Measurements from ENCODE around the gene HM13. TPM values are rescaled to one million over a fixed set of nuclear protein-coding genes. Genes with fewer than 3 reads are reported as not detected.

Gene HM13
- total and polyA plus RNA-seq, 2 of the 13 experiments (the other 11 are each of a cell fraction or from before 2014, with no cell fraction given) = 118 to 243 TPM

GRCh38 chr20:31573555-31574321 is 59.5 kb downstream of the HM13 start (continued):
- TF ChIP-seq SUZ12 (IDR thresholded peaks at IDR 0.05; ENCODE audit: low read depth, low read length) (no peak), ETV5 (CRISPR knock-in tag; IDR thresholded peaks at IDR 0.05; ENCODE audit: borderline replicate concordance) (no peak), RFXAP (CRISPR knock-in tag; IDR thresholded peaks at IDR 0.05; ENCODE audit: borderline replicate concordance) (no peak), ZNF614 (CRISPR knock-in tag; IDR thresholded peaks at IDR 0.05; ENCODE audit: borderline replicate concordance) (no peak; the same call in 1 of the 2 replicates), ZNF367 (CRISPR knock-in tag; IDR thresholded peaks at IDR 0.05; ENCODE audit: borderline replicate concordance) (no peak), GABPA (IDR thresholded peaks at IDR 0.05; ENCODE audit: low read depth, low read length) (no peak), GABPA (CRISPR knock-in tag; IDR thresholded peaks at IDR 0.05; ENCODE audit: low read depth) (peak; percentile 31; the same call in 1 of the 2 replicates), MAFG (CRISPR knock-in tag; IDR thresholded peaks at IDR 0.05) (no peak), SP140L (CRISPR knock-in tag; IDR thresholded peaks at IDR 0.05; ENCODE audit: borderline replicate concordance) (0 out of 2 replicates have a peak, but pooled peaks have one; percentile 18), AHR (CRISPR knock-in tag; IDR thresholded peaks at IDR 0.05) (peak; percentile 79; the same call in 1 of the 2 replicates), ZZZ3 (CRISPR knock-in tag; IDR thresholded peaks at IDR 0.05; ENCODE audit: borderline replicate concordance) (no peak), EEA1 (CRISPR knock-in tag; IDR thresholded peaks at IDR 0.05; ENCODE audit: borderline replicate concordance) (no peak), ZMYM2 (CRISPR knock-in tag; IDR thresholded peaks at IDR 0.05) (peak; percentile 87; the same call in 1 of the 2 replicates), JDP2 (CRISPR knock-in tag; IDR thresholded peaks at IDR 0.05; ENCODE audit: borderline replicate concordance) (no peak), HINFP (CRISPR knock-in tag; IDR thresholded peaks at IDR 0.05; ENCODE audit: low read depth) (no peak), PAX8 (CRISPR knock-in tag; IDR thresholded peaks at IDR 0.05; ENCODE audit: borderline replicate concordance) (no peak), HES4 (CRISPR knock-in tag; IDR thresholded peaks at IDR 0.05; ENCODE audit: borderline replicate concordance) (no peak), BRF2 (CRISPR knock-in tag; IDR thresholded peaks at IDR 0.05) (no peak), ZNF607 (CRISPR knock-in tag; IDR thresholded peaks at IDR 0.05; ENCODE audit: borderline replicate concordance) (no peak), HIC2 (CRISPR knock-in tag; IDR thresholded peaks at IDR 0.05; ENCODE audit: low read depth) (peak; percentile 18; the same call in 1 of the 2 replicates), MYPOP (CRISPR knock-in tag; IDR thresholded peaks at IDR 0.05) (no peak; the same call in 1 of the 2 replicates), ZSCAN30 (CRISPR knock-in tag; IDR thresholded peaks at IDR 0.05) (no peak), TMF1 (CRISPR knock-in tag; IDR thresholded peaks at IDR 0.05; ENCODE audit: low read depth) (no peak), MBD4 (IDR thresholded peaks at IDR 0.05; ENCODE audit: borderline replicate concordance, low read length) (no peak), WIZ (CRISPR knock-in tag; IDR thresholded peaks at IDR 0.05) (no peak), JUN (CRISPR knock-in tag; IDR thresholded peaks at IDR 0.05) (no peak)

All from HepG2 (cell line).